Type B pancreatic cell (in vitro differentiated cells): ENCODE results near the gene PKHD1. TPM values are rescaled to one million over a fixed set of nuclear protein-coding genes. Genes with fewer than 3 reads are reported as not detected.

Experiments used
- DNase-seq: peaks from one replicate; pipeline ENCODE4 v3.0.0; 2021; ENCODE audit warnings: mixed read lengths; ENCODE audit not compliant: unreplicated experiment; ENCODE audit errors: extremely low spot score
- H3K27ac Mint-ChIP-seq: 2 replicates; pipeline ENCODE4 v1.8.0; 2021; ENCODE audit warnings: mild to moderate bottlenecking, mixed read lengths
- H3K27me3 Mint-ChIP-seq: 2 replicates; pipeline ENCODE4 v1.8.0; 2021; ENCODE audit warnings: mixed read lengths
- H3K36me3 Mint-ChIP-seq: 2 replicates; pipeline ENCODE4 v1.8.0; 2021; ENCODE audit warnings: mixed read lengths
- H3K4me1 Mint-ChIP-seq: one replicate; pipeline ENCODE4 v1.8.0; 2021; ENCODE audit warnings: mixed read lengths; ENCODE audit not compliant: unreplicated experiment
- H3K4me3 Mint-ChIP-seq: 2 replicates; pipeline ENCODE4 v1.8.0; 2021; ENCODE audit warnings: mild to moderate bottlenecking, mixed read lengths
- H3K9me3 Mint-ChIP-seq: 2 replicates; pipeline ENCODE4 v1.8.0; 2021; ENCODE audit warnings: mixed read lengths
- total RNA-seq: library from RNA; stranded (reverse); gene quantifications from 2 replicates; pipeline ENCODE4 v1.2.1, GENCODE V29; 2021; ENCODE audit warnings: low replicate concordance
- TF ChIP-seq, protein P1 (sequence below): fragments of 200-600 bp; sonication (generic); conservative IDR thresholded peaks from 2 replicates; pipeline ENCODE4 v1.5.0; 2021; ENCODE audit warnings: antibody characterized with exemption, mild to moderate bottlenecking

PKHD1 gene
- total RNA-seq, 1 donor from 2014 or later: 0.75 TPM

- H3K27ac Mint-ChIP-seq: no peak overlapping the region
- H3K27me3 Mint-ChIP-seq: peaks cover 13% of the 10 kb centered on the region
- H3K4me1 Mint-ChIP-seq: no peaks in the 10 kb centered on the region
- H3K36me3 Mint-ChIP-seq: no peaks in the 10 kb centered on the region
- peaks cover 5% of the 10 kb centered on the region for H3K9me3 Mint-ChIP-seq
- no peak overlapping the region for H3K4me3 Mint-ChIP-seq
- TF ChIP-seq, protein P1, sequence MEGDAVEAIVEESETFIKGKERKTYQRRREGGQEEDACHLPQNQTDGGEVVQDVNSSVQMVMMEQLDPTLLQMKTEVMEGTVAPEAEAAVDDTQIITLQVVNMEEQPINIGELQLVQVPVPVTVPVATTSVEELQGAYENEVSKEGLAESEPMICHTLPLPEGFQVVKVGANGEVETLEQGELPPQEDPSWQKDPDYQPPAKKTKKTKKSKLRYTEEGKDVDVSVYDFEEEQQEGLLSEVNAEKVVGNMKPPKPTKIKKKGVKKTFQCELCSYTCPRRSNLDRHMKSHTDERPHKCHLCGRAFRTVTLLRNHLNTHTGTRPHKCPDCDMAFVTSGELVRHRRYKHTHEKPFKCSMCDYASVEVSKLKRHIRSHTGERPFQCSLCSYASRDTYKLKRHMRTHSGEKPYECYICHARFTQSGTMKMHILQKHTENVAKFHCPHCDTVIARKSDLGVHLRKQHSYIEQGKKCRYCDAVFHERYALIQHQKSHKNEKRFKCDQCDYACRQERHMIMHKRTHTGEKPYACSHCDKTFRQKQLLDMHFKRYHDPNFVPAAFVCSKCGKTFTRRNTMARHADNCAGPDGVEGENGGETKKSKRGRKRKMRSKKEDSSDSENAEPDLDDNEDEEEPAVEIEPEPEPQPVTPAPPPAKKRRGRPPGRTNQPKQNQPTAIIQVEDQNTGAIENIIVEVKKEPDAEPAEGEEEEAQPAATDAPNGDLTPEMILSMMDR: no peak
- DNase-seq: no peak
Measured at GRCh38 chr6:51936531-51937290, 150.7 kb downstream of the PKHD1 start.

GRCh38 chr6:51934098-51934497 is 153.3 kb downstream of the PKHD1 start:
- no peak overlapping the region for H3K4me3 Mint-ChIP-seq
- TF ChIP-seq, protein P1: peak; percentile 64
- H3K27ac Mint-ChIP-seq: no peak overlapping the region
- DNase-seq: no peak
- no peaks in the 10 kb centered on the region for H3K9me3 Mint-ChIP-seq
- peaks cover 12% of the 10 kb centered on the region for H3K27me3 Mint-ChIP-seq
- H3K36me3 Mint-ChIP-seq: no peaks in the 10 kb centered on the region
- peaks cover 4% of the 10 kb centered on the region for H3K4me1 Mint-ChIP-seq

DNA sequence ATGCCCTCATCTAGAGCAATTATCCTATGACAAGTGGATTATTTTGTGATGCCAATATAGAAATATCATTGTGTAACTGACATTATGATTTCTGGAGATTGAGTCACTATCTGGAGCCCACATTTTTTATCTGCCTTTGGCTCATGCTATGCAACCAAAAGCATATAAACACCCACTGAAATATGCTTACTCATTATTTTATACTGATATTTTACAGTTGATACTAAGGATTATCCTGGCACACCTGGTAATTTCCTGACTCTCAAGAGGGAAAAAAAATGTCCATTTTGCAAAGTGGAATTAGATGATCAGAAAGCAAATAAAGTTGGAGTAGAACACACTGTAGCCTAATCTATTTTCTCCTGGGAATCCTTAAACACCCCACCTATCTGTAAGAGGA is 154.5 kb downstream of the PKHD1 start:
- DNase-seq: no peak
- H3K36me3 Mint-ChIP-seq: no peaks in the 10 kb centered on the region
- no peak overlapping the region for H3K4me3 Mint-ChIP-seq
- H3K4me1 Mint-ChIP-seq: peaks cover 4% of the 10 kb centered on the region
- peaks cover 7% of the 10 kb centered on the region for H3K27me3 Mint-ChIP-seq
- no peak overlapping the region for H3K27ac Mint-ChIP-seq
- no peaks in the 10 kb centered on the region for H3K9me3 Mint-ChIP-seq
- TF ChIP-seq, protein P1: no peak

GRCh38 chr6:51930602-51931001 is 156.8 kb downstream of the PKHD1 start:
- no peaks in the 10 kb centered on the region for H3K9me3 Mint-ChIP-seq
- TF ChIP-seq, protein P1: no peak
- H3K27me3 Mint-ChIP-seq: peaks cover 7% of the 10 kb centered on the region
- H3K27ac Mint-ChIP-seq: no peak overlapping the region
- H3K4me1 Mint-ChIP-seq: peaks cover 4% of the 10 kb centered on the region
- H3K4me3 Mint-ChIP-seq: no peak overlapping the region
- no peaks in the 10 kb centered on the region for H3K36me3 Mint-ChIP-seq
- no peak for DNase-seq

GRCh38 chr6:51929934-51930574 is 157.4 kb downstream of the PKHD1 start:
- H3K27ac Mint-ChIP-seq: no peak overlapping the region
- TF ChIP-seq, protein P1: no peak
- H3K27me3 Mint-ChIP-seq: peaks cover 7% of the 10 kb centered on the region
- no peak overlapping the region for H3K4me3 Mint-ChIP-seq
- H3K4me1 Mint-ChIP-seq: peaks cover 4% of the 10 kb centered on the region
- H3K36me3 Mint-ChIP-seq: no peaks in the 10 kb centered on the region
- H3K9me3 Mint-ChIP-seq: no peaks in the 10 kb centered on the region
- DNase-seq: no peak
